CD4-positive, alpha-beta memory T cell (primary cell): ENCODE results near the gene NIPAL3. TPM values are rescaled to one million over a fixed set of nuclear protein-coding genes. Genes with fewer than 3 reads are reported as not detected.
A peak's percentile ranks its signal among the peaks of the same experiment; 100 is the strongest.

Source experiments
- CTCF ChIA-PET: fragments of 350-600 bp; sonication (Branson Sonifier 250); formaldehyde crosslinking; loops from one replicate; lab custom pipeline; 2021; ENCODE audit warnings: inconsistent platforms; ENCODE audit not compliant: partially characterized antibody; lab: Charles Lee
- POLR2A ChIA-PET: fragments of 350-600 bp; sonication (Branson Sonifier 250); formaldehyde crosslinking; loops from one replicate; lab custom pipeline; 2021; ENCODE audit not compliant: partially characterized antibody; lab: Charles Lee
- DNase-seq, 5 donors: peaks; one replicate each; pipeline versions ENCODE4 v3.0.0 to v3.0.0-alpha.2; 2020 to 2022; ENCODE audit warnings: mixed read lengths in 1 of 5
- H3K27ac ChIP-seq: one replicate; pipeline ENCODE4 v1.7.0; 2013; ENCODE audit warnings: low read depth, low read length
- H3K27me3 ChIP-seq: 2 replicates; pipeline ENCODE4 v1.7.0; 2013; ENCODE audit warnings: mild to moderate bottlenecking, low read length, moderate library complexity; ENCODE audit not compliant: insufficient read depth
- H3K36me3 ChIP-seq: 2 replicates; pipeline ENCODE4 v1.7.0; 2013; ENCODE audit warnings: mild to moderate bottlenecking, low read length, moderate library complexity; ENCODE audit not compliant: insufficient read depth
- H3K4me1 ChIP-seq: 2 replicates; pipeline ENCODE4 v1.7.0; 2013; ENCODE audit warnings: mild to moderate bottlenecking, low read length, moderate library complexity; ENCODE audit not compliant: insufficient read depth
- H3K4me3 ChIP-seq, 2 donors: one replicate each; pipeline ENCODE4 v1.7.0; 2013; ENCODE audit warnings: low read length in 2 of 2, mild to moderate bottlenecking in 1 of 2
- H3K9me3 ChIP-seq, 2 donors: one replicate each; pipeline ENCODE4 v1.7.0; 2013; ENCODE audit warnings: low read length in 2 of 2, control low read depth in 1 of 2; ENCODE audit not compliant: control insufficient read depth in 1 of 2
- H3K27ac Mint-ChIP-seq, 7 donors: one replicate each; pipeline ENCODE4 v1.8.0; 2020 to 2021; ENCODE audit warnings: mixed read lengths in 7 of 7, mild to moderate bottlenecking in 6 of 7, inconsistent platforms in 3 of 7, moderate library complexity in 3 of 7
- H3K27me3 Mint-ChIP-seq, 2 donors: one replicate each; pipeline ENCODE4 v1.8.0; 2020 to 2021; ENCODE audit warnings: mixed read lengths in 2 of 2
- H3K36me3 Mint-ChIP-seq, 2 donors: one replicate each; pipeline ENCODE4 v1.8.0; 2020 to 2021; ENCODE audit warnings: mixed read lengths in 2 of 2, inconsistent platforms in 1 of 2, mild to moderate bottlenecking in 1 of 2
- H3K4me1 Mint-ChIP-seq, 4 donors: one replicate each; pipeline ENCODE4 v1.8.0; 2020 to 2021; ENCODE audit warnings: mixed read lengths in 4 of 4, mild to moderate bottlenecking in 1 of 4
- H3K4me3 Mint-ChIP-seq, 8 donors: one replicate each; pipeline ENCODE4 v1.8.0; 2020 to 2021; ENCODE audit warnings: mixed read lengths in 8 of 8, mild to moderate bottlenecking in 7 of 8, moderate library complexity in 6 of 8, inconsistent platforms in 3 of 8
- H3K9me3 Mint-ChIP-seq, 8 donors: one replicate each; pipeline ENCODE4 v1.8.0; 2020 to 2021; ENCODE audit warnings: mixed read lengths in 8 of 8, mild to moderate bottlenecking in 5 of 8, inconsistent platforms in 3 of 8, moderate library complexity in 1 of 8
- intact Hi-C: fragments of 100-400 bp; cut with micrococcal nuclease; formaldehyde crosslinking; loops from one replicate; pipeline ENCODE4 v1.15.1; 2023
- polyA plus RNA-seq, 2 donors: library from polyadenylated mRNA; unstranded; fragments of 300-500 nt; fragmentation: Illumina TruSeq; gene quantifications; one replicate each; pipeline ENCODE4 v1.2.3, GENCODE V29; 2021
- total RNA-seq, 2 experiments: library from RNA; stranded (reverse); gene quantifications; one replicate each; pipeline ENCODE4 v1.2.3, GENCODE V29; 2021

NIPAL3 gene
- total and polyA plus RNA-seq, 4 experiments from 2014 or later = 52.8 to 88.6 (median 63.8) TPM

GRCh38 chr1:24470592-24470991 is 55.0 kb downstream of the NIPAL3 start:
- H3K36me3 ChIP-seq = peaks cover 6% of the 10 kb centered on the region
- no peak overlapping the region for H3K4me3 ChIP-seq
- CTCF ChIA-PET = interaction anchor here (1.1 to 2.1 kb wide), 4 partner anchors 10 to 116 kb away, joined by 3 to 8 read pairs (median 6); no protein-coding TSS in a partner anchor
- no peaks in the 10 kb centered on the region for H3K27me3 ChIP-seq
- Mint-ChIP-seq H3K9me3 (no peaks in the 10 kb centered on the region), H3K4me1 (peaks cover 5 to 13% (median 10%) of the 10 kb centered on the region in 4 donors), H3K36me3 (peaks cover 33 to 44% of the 10 kb centered on the region in 2 donors), H3K27me3 (no peaks in the 10 kb centered on the region), H3K27ac (peak overlapping the region in 6 of 7 donors; percentile 19 to 87 (median 53)), H3K4me3 (no peak overlapping the region)
- no peak for DNase-seq
- no peak overlapping the region for H3K27ac ChIP-seq
- intact Hi-C loops = no loop called here
- H3K9me3 ChIP-seq = no peaks in the 10 kb centered on the region
- POLR2A ChIA-PET = no interaction called here
- H3K4me1 ChIP-seq = peaks cover 4% of the 10 kb centered on the region

- Mint-ChIP-seq H3K27ac (peak overlapping the region in 3 of 7 donors; percentile 41 to 66 (median 65)), H3K36me3 (peaks cover 16 to 31% of the 10 kb centered on the region in 2 donors), H3K9me3 (no peaks in the 10 kb centered on the region), H3K27me3 (no peaks in the 10 kb centered on the region), H3K4me1 (peaks cover 6 to 20% (median 13%) of the 10 kb centered on the region in 4 donors), H3K4me3 (no peak overlapping the region)
- H3K4me3 ChIP-seq = no peak overlapping the region
- peaks cover 9% of the 10 kb centered on the region for H3K4me1 ChIP-seq
- H3K36me3 ChIP-seq = no peaks in the 10 kb centered on the region
- CTCF ChIA-PET = interaction anchor here (1.2 to 2.1 kb wide), 3 partner anchors 12 to 114 kb away, joined by 3 to 8 read pairs (median 7); no protein-coding TSS in a partner anchor
- POLR2A ChIA-PET = interaction anchor here (2.9 to 14.3 kb wide), 2 partner anchors 11 to 33 kb away, joined by 9 to 459 read pairs; partner anchors contain the start of gene RCAN3
- DNase-seq = no peak
- intact Hi-C loops = no loop called here
- H3K27ac ChIP-seq = no peak overlapping the region
- H3K9me3 ChIP-seq = no peaks in the 10 kb centered on the region
- H3K27me3 ChIP-seq = no peaks in the 10 kb centered on the region
These were observed 57.1 kb downstream of the NIPAL3 start for GRCh38 chr1:24472527-24473251.

GRCh38 chr1:24474193-24474592 is 58.6 kb downstream of the NIPAL3 start:
- H3K27me3 Mint-ChIP-seq = no peaks in the 10 kb centered on the region
- no peak for DNase-seq
- peak overlapping the region in 4 of 7 donors; percentile 37 to 67 (median 48) for H3K27ac Mint-ChIP-seq
- Histone ChIP-seq H3K9me3 (no peaks in the 10 kb centered on the region), H3K4me1 (peaks cover 9% of the 10 kb centered on the region), H3K4me3 (no peak overlapping the region), H3K27ac (no peak overlapping the region), H3K27me3 (no peaks in the 10 kb centered on the region), H3K36me3 (no peaks in the 10 kb centered on the region)
- intact Hi-C loops = no loop called here
- peaks cover 6 to 26% (median 13%) of the 10 kb centered on the region in 4 donors for H3K4me1 Mint-ChIP-seq
- H3K36me3 Mint-ChIP-seq = peaks cover 8 to 18% of the 10 kb centered on the region in 2 donors
- H3K9me3 Mint-ChIP-seq = no peaks in the 10 kb centered on the region
- POLR2A ChIA-PET = interaction anchor here (1.2 to 14.3 kb wide), 4 partner anchors 10 to 49 kb away, joined by 5 to 459 read pairs (median 11); partner anchors contain the start of gene RCAN3
- no peak overlapping the region for H3K4me3 Mint-ChIP-seq
- CTCF ChIA-PET = interaction anchor here (0.7 to 1.2 kb wide), 3 partner anchors 10 to 59 kb away, joined by 3 to 5 read pairs (median 3); partner anchors contain the start of gene NIPAL3

GRCh38 chr1:24475700-24476099 is 60.1 kb downstream of the NIPAL3 start:
- H3K4me3 Mint-ChIP-seq = no peak overlapping the region
- intact Hi-C loops = no loop called here
- H3K36me3 ChIP-seq = no peaks in the 10 kb centered on the region
- H3K36me3 Mint-ChIP-seq = peaks cover 0 to 10% of the 10 kb centered on the region in 2 donors
- H3K4me1 Mint-ChIP-seq = peaks cover 9 to 32% (median 16%) of the 10 kb centered on the region in 4 donors
- H3K4me3 ChIP-seq = no peak overlapping the region
- POLR2A ChIA-PET = interaction anchor here (1.9 to 14.3 kb wide), 2 partner anchors 12 to 30 kb away, joined by 13 to 459 read pairs; partner anchors contain the start of gene RCAN3
- DNase-seq = peak in 1 of 5 donors; percentile 25
- no peaks in the 10 kb centered on the region for H3K27me3 ChIP-seq
- no peaks in the 10 kb centered on the region for H3K9me3 Mint-ChIP-seq
- no peaks in the 10 kb centered on the region for H3K9me3 ChIP-seq
- peak overlapping the region; percentile 30 to 73 (median 41) for H3K27ac Mint-ChIP-seq
- no peaks in the 10 kb centered on the region for H3K27me3 Mint-ChIP-seq
- peaks cover 15% of the 10 kb centered on the region for H3K4me1 ChIP-seq
- CTCF ChIA-PET = interaction anchor here (1.8 to 9.6 kb wide), 4 partner anchors 9 to 60 kb away, joined by 5 to 59 read pairs (median 6); partner anchors contain the start of gene NIPAL3
- no peak overlapping the region for H3K27ac ChIP-seq

- peaks cover 15 to 37% (median 23%) of the 10 kb centered on the region in 4 donors for H3K4me1 Mint-ChIP-seq
- Histone ChIP-seq H3K36me3 (no peaks in the 10 kb centered on the region), H3K9me3 (no peaks in the 10 kb centered on the region), H3K4me3 (no peak overlapping the region), H3K27ac (no peak overlapping the region), H3K4me1 (peaks cover 24% of the 10 kb centered on the region), H3K27me3 (no peaks in the 10 kb centered on the region)
- peaks cover 0 to 6% of the 10 kb centered on the region in 2 donors for H3K36me3 Mint-ChIP-seq
- peak overlapping the region in 4 of 7 donors; percentile 1 to 63 (median 16) for H3K27ac Mint-ChIP-seq
- POLR2A ChIA-PET = interaction anchor here (2.1 to 14.3 kb wide), 2 partner anchors 10 to 29 kb away, joined by 17 to 459 read pairs; partner anchors contain the start of gene RCAN3
- DNase-seq = no peak
- intact Hi-C loops = no loop called here
- no peak overlapping the region for H3K4me3 Mint-ChIP-seq
- CTCF ChIA-PET = interaction anchor here (1.2 to 9.6 kb wide), 5 partner anchors 8 to 85 kb away, joined by 3 to 59 read pairs (median 6); partner anchors contain the start of gene NIPAL3
- H3K9me3 Mint-ChIP-seq = no peaks in the 10 kb centered on the region
- H3K27me3 Mint-ChIP-seq = no peaks in the 10 kb centered on the region
These were observed 61.0 kb downstream of the NIPAL3 start for GRCh38 chr1:24476571-24476970.

- CTCF ChIA-PET = interaction anchor here (1.2 to 9.6 kb wide), 3 partner anchors 49 to 86 kb away, joined by 3 to 59 read pairs (median 3); no protein-coding TSS in a partner anchor
- peak overlapping the region in 1 of 8 donors; percentile 1 for H3K4me3 Mint-ChIP-seq
- no peak overlapping the region for H3K27ac ChIP-seq
- peaks cover 21 to 45% (median 29%) of the 10 kb centered on the region in 4 donors for H3K4me1 Mint-ChIP-seq
- no peaks in the 10 kb centered on the region for H3K27me3 ChIP-seq
- peak overlapping the region; percentile 1 to 89 (median 48) for H3K27ac Mint-ChIP-seq
- no peaks in the 10 kb centered on the region for H3K27me3 Mint-ChIP-seq
- no peak overlapping the region for H3K4me3 ChIP-seq
- POLR2A ChIA-PET = interaction anchor here (2.1 to 14.3 kb wide), 2 partner anchors 9 to 29 kb away, joined by 17 to 459 read pairs; partner anchors contain the start of gene RCAN3
- DNase-seq = no peak
- no peaks in the 10 kb centered on the region for H3K9me3 ChIP-seq
- H3K4me1 ChIP-seq = peaks cover 32% of the 10 kb centered on the region
- H3K9me3 Mint-ChIP-seq = no peaks in the 10 kb centered on the region
- intact Hi-C loops = no loop called here
- no peaks in the 10 kb centered on the region for H3K36me3 ChIP-seq
- peaks cover 0 to 6% of the 10 kb centered on the region in 2 donors for H3K36me3 Mint-ChIP-seq
These were observed 61.7 kb downstream of the NIPAL3 start for GRCh38 chr1:24477309-24477708.
